ENCODE data around the gene SNTG2. TPM values are rescaled to one million over a fixed set of nuclear protein-coding genes. Genes with fewer than 3 reads are reported as not detected.
A peak's percentile ranks its signal among the peaks of the same experiment; 100 is the strongest.

The SNTG2 gene
- polyA plus RNA-seq, 3 donors = 2.4 to 3.3 (median 2.9) TPM

- no peak for DNase-seq (ENCODE audit: extremely low read depth in 1 of 11, low read depth in 9 of 11, low spot score in 4 of 11)
Measured at GRCh38 chr2:1308678-1309077, 358.0 kb downstream of the SNTG2 start.

- DNase-seq (ENCODE audit: extremely low read depth in 1 of 11, low read depth in 9 of 11, low spot score in 4 of 11) = no peak
Measured at GRCh38 chr2:1309507-1309906, 358.9 kb downstream of the SNTG2 start.

GRCh38 chr2:1310202-1310601 lies 359.6 kb downstream of the SNTG2 start:
- no peak for DNase-seq (ENCODE audit: extremely low read depth in 1 of 11, low read depth in 9 of 11, low spot score in 4 of 11)

- no peak for DNase-seq (ENCODE audit: extremely low read depth in 1 of 11, low read depth in 9 of 11, low spot score in 4 of 11)
Measured at GRCh38 chr2:1310866-1311265, 360.2 kb downstream of the SNTG2 start.

- DNase-seq (ENCODE audit: extremely low read depth in 1 of 11, low read depth in 9 of 11, low spot score in 4 of 11) = no peak
Measured at GRCh38 chr2:1313240-1313924, 362.7 kb downstream of the SNTG2 start.

- no peak for DNase-seq (ENCODE audit: extremely low read depth in 1 of 11, low read depth in 9 of 11, low spot score in 4 of 11)
Measured at GRCh38 chr2:1314254-1314653, 363.6 kb downstream of the SNTG2 start.

GRCh38 chr2:1318366-1319009 lies 367.8 kb downstream of the SNTG2 start:
- no peak for DNase-seq (ENCODE audit: extremely low read depth in 1 of 11, low read depth in 9 of 11, low spot score in 4 of 11)

- DNase-seq (ENCODE audit: extremely low read depth in 1 of 11, low read depth in 9 of 11, low spot score in 4 of 11) = no peak
Measured at GRCh38 chr2:1319393-1319792, 368.7 kb downstream of the SNTG2 start.

GRCh38 chr2:1321321-1321720 lies 370.7 kb downstream of the SNTG2 start:
- DNase-seq (ENCODE audit: extremely low read depth in 1 of 11, low read depth in 9 of 11, low spot score in 4 of 11) = no peak

- DNase-seq (ENCODE audit: extremely low read depth in 1 of 11, low read depth in 9 of 11, low spot score in 4 of 11) = no peak
Measured at GRCh38 chr2:1324884-1325283, 374.2 kb downstream of the SNTG2 start.

GRCh38 chr2:1328684-1329083 lies 378.0 kb downstream of the SNTG2 start:
- no peak for DNase-seq (ENCODE audit: extremely low read depth in 1 of 11, low read depth in 9 of 11, low spot score in 4 of 11)

GRCh38 chr2:1339388-1340140 lies 388.9 kb downstream of the SNTG2 start:
- no peak for DNase-seq (ENCODE audit: extremely low read depth in 1 of 11, low read depth in 9 of 11, low spot score in 4 of 11)

GRCh38 chr2:1340141-1340512 lies 389.5 kb downstream of the SNTG2 start:
- no peak for DNase-seq (ENCODE audit: extremely low read depth in 1 of 11, low read depth in 9 of 11, low spot score in 4 of 11)

GRCh38 chr2:1341404-1342120 lies 390.9 kb downstream of the SNTG2 start:
- DNase-seq (ENCODE audit: extremely low read depth in 1 of 11, low read depth in 9 of 11, low spot score in 4 of 11) = peak; percentile 11 to 59 (median 42)

- no peak for DNase-seq (ENCODE audit: extremely low read depth in 1 of 11, low read depth in 9 of 11, low spot score in 4 of 11)
Measured at GRCh38 chr2:1348789-1349188, 398.1 kb downstream of the SNTG2 start.

GRCh38 chr2:1350111-1350510 lies 399.5 kb downstream of the SNTG2 start:
- no peak for DNase-seq (ENCODE audit: extremely low read depth in 1 of 11, low read depth in 9 of 11, low spot score in 4 of 11)

- no peak for DNase-seq (ENCODE audit: extremely low read depth in 1 of 11, low read depth in 9 of 11, low spot score in 4 of 11)
Measured at GRCh38 chr2:1353124-1353523, 402.5 kb downstream of the SNTG2 start.

- DNase-seq (ENCODE audit: extremely low read depth in 1 of 11, low read depth in 9 of 11, low spot score in 4 of 11) = no peak
Measured at GRCh38 chr2:1353543-1353942, 402.9 kb downstream of the SNTG2 start.

GRCh38 chr2:1360144-1360543 lies 409.5 kb downstream of the SNTG2 start:
- DNase-seq (ENCODE audit: extremely low read depth in 1 of 11, low read depth in 9 of 11, low spot score in 4 of 11) = no peak

Measured in renal cortex interstitium (tissue), 11 donors.